ENCODE measurements around the gene EFCAB5.
"Not testable (repeated sequence)": the region's sequence is repeated elsewhere in the genome, so short reads cannot be mapped to it uniquely, and the experiment has no call there.

The EFCAB5 gene

GRCh38 chr17:30095507-30096244, 154.2 kb downstream of the EFCAB5 start:
- DNase-seq (ENCODE audit: low read depth), result no peak

GRCh38 chr17:30101686-30102390, 160.4 kb downstream of the EFCAB5 start:
- no peak for DNase-seq (ENCODE audit: low read depth)

GRCh38 chr17:30103921-30104320, 162.5 kb downstream of the EFCAB5 start:
- no peak for DNase-seq (ENCODE audit: low read depth)

GRCh38 chr17:30104575-30105339, 163.3 kb downstream of the EFCAB5 start:
- peak; percentile 52 for DNase-seq (ENCODE audit: low read depth)

GRCh38 chr17:30112794-30113193, 171.4 kb downstream of the EFCAB5 start:
- DNase-seq (ENCODE audit: low read depth), result no peak

GRCh38 chr17:30113213-30113612, 171.8 kb downstream of the EFCAB5 start:
- no peak for DNase-seq (ENCODE audit: low read depth)

GRCh38 chr17:30116345-30116660, 174.9 kb downstream of the EFCAB5 start:
- DNase-seq (ENCODE audit: low read depth), result no peak

GRCh38 chr17:30116661-30117551, 175.5 kb downstream of the EFCAB5 start, which contains the start of gene NSRP1:
NSRP1 (plus strand) TSS chr17:30116816; CDS start chr17:30116844, 28 bp downstream.
- peak; percentile 83 for DNase-seq (ENCODE audit: low read depth)

GRCh38 chr17:30117675-30118081, 176.2 kb downstream of the EFCAB5 start:
- no peak for DNase-seq (ENCODE audit: low read depth)

GRCh38 chr17:30118635-30119034, 177.2 kb downstream of the EFCAB5 start:
- DNase-seq (ENCODE audit: low read depth), result not testable (repeated sequence)

GRCh38 chr17:30124273-30124796, 182.9 kb downstream of the EFCAB5 start:
- no peak for DNase-seq (ENCODE audit: low read depth)

- DNase-seq (ENCODE audit: low read depth), result no peak
These were observed 188.7 kb downstream of the EFCAB5 start for GRCh38 chr17:30130121-30130520.

- no peak for DNase-seq (ENCODE audit: low read depth)
These were observed 191.2 kb downstream of the EFCAB5 start for GRCh38 chr17:30132615-30133014.

- DNase-seq (ENCODE audit: low read depth), result no peak
These were observed 191.8 kb downstream of the EFCAB5 start for GRCh38 chr17:30133197-30133596.

- no peak for DNase-seq (ENCODE audit: low read depth)
These were observed 193.1 kb downstream of the EFCAB5 start for GRCh38 chr17:30134551-30134950.

- DNase-seq (ENCODE audit: low read depth), result no peak
These were observed 195.7 kb downstream of the EFCAB5 start for GRCh38 chr17:30137158-30137557.

GRCh38 chr17:30147860-30148259, 206.4 kb downstream of the EFCAB5 start:
- not testable (repeated sequence) for DNase-seq (ENCODE audit: low read depth)

GRCh38 chr17:30148376-30148775, 206.9 kb downstream of the EFCAB5 start:
- DNase-seq (ENCODE audit: low read depth), result no peak

GRCh38 chr17:30151471-30151870, 210.0 kb downstream of the EFCAB5 start:
- no peak for DNase-seq (ENCODE audit: low read depth)

- no peak for DNase-seq (ENCODE audit: low read depth)
These were observed 212.0 kb downstream of the EFCAB5 start for GRCh38 chr17:30153463-30153862.

GRCh38 chr17:30155389-30155788, 214.0 kb downstream of the EFCAB5 start:
- no peak for DNase-seq (ENCODE audit: low read depth)
